Hepatocyte (in vitro differentiated cells): ENCODE results near the gene DENND1A. TPM values are rescaled to one million over a fixed set of nuclear protein-coding genes. Genes with fewer than 3 reads are reported as not detected.

Experiments used
- DNase-seq: peaks from one replicate; pipeline ENCODE4 v3.0.0-alpha.2; 2016; ENCODE audit warnings: low spot score
- H2AFZ ChIP-seq: fragments of 200-600 bp; sonication (generic); 2 replicates; pipeline ENCODE4 v1.6.0; 2016; ENCODE audit warnings: antibody characterized with exemption, mild to moderate bottlenecking
- H3K27ac ChIP-seq: fragments of 200-600 bp; sonication (generic); 2 replicates; pipeline ENCODE4 v1.5.1; 2016; ENCODE audit warnings: mild to moderate bottlenecking
- H3K27me3 ChIP-seq: fragments of 200-600 bp; sonication (generic); 2 replicates; pipeline ENCODE4 v1.6.1; 2016
- H3K36me3 ChIP-seq: fragments of 200-600 bp; sonication (generic); replicated peaks from 2 replicates; pipeline ENCODE4 v1.5.1; 2016; ENCODE audit warnings: low read depth; ENCODE audit not compliant: insufficient read depth
- H3K4me1 ChIP-seq: fragments of 200-600 bp; sonication (generic); 2 replicates; pipeline ENCODE4 v1.5.1; 2016; ENCODE audit warnings: mild to moderate bottlenecking, moderate library complexity; ENCODE audit not compliant: insufficient read depth
- H3K4me2 ChIP-seq: fragments of 200-600 bp; sonication (generic); 2 replicates; pipeline ENCODE4 v1.6.0; 2016
- H3K4me3 ChIP-seq: fragments of 200-600 bp; sonication (generic); 2 replicates; pipeline ENCODE4 v1.5.1; 2016; ENCODE audit warnings: mild to moderate bottlenecking
- H3K79me2 ChIP-seq: fragments of 200-600 bp; sonication (generic); 2 replicates; pipeline ENCODE4 v1.6.0; 2017; ENCODE audit warnings: mild to moderate bottlenecking
- H3K9me2 ChIP-seq: fragments of 200-600 bp; sonication (generic); replicated peaks from 2 replicates; pipeline ENCODE4 v1.6.0; 2017; ENCODE audit warnings: mild to moderate bottlenecking; ENCODE audit not compliant: insufficient read depth
- H3K9me3 ChIP-seq: fragments of 200-600 bp; sonication (generic); 2 replicates; pipeline ENCODE4 v1.5.1; 2016; ENCODE audit warnings: low read depth, mild to moderate bottlenecking
- H4K20me1 ChIP-seq: fragments of 200-600 bp; sonication (generic); 2 replicates; pipeline ENCODE4 v1.6.0; 2016; ENCODE audit warnings: mild to moderate bottlenecking; ENCODE audit not compliant: insufficient read depth, poor library complexity, severe bottlenecking
- EZH2 ChIP-seq: fragments of 200-600 bp; sonication (generic); IDR thresholded peaks from 2 replicates; pipeline ENCODE4 v1.6.1; 2016; ENCODE audit warnings: antibody characterized with exemption, mild to moderate bottlenecking, borderline replicate concordance
- EZH2phosphoT487 ChIP-seq: fragments of 200-600 bp; sonication (generic); IDR thresholded peaks from one replicate; pipeline ENCODE4 v1.6.1; 2018; ENCODE audit warnings: antibody characterized with exemption, mild to moderate bottlenecking, low read depth, moderate library complexity; ENCODE audit not compliant: unreplicated experiment, severe bottlenecking
- WGBS: methylation state at CpG from one replicate; pipeline ENCODE4 v1.1.6; 2016; ENCODE audit warnings: low lambda C conversion rate; ENCODE audit errors: missing lambda C conversion rate; 5-methylcytosine and 5-hydroxymethylcytosine counted together
- polyA plus RNA-seq: library from polyadenylated mRNA; unstranded; fragments of >200 nt; fragmentation: Nextera tagmentation; extraction: Ambion mirVana; gene quantifications from 2 replicates; pipeline ENCODE4 v1.2.1, GENCODE V29; 2016
- total RNA-seq: library from RNA; depleted of rRNA; stranded (reverse); fragments of >200 nt; gene quantifications from 2 replicates; pipeline ENCODE4 v1.2.3, GENCODE V29; 2014
- TF ChIP-seq, protein P1 (sequence below): fragments of 200-600 bp; sonication (generic); IDR thresholded peaks from 2 replicates; pipeline ENCODE4 v1.5.1; 2016; ENCODE audit warnings: antibody characterized with exemption, mild to moderate bottlenecking; ENCODE audit not compliant: poor library complexity

DENND1A gene
- total and polyA plus RNA-seq, 2 experiments from 2014 or later: 24.0 to 28.9 TPM

DNA sequence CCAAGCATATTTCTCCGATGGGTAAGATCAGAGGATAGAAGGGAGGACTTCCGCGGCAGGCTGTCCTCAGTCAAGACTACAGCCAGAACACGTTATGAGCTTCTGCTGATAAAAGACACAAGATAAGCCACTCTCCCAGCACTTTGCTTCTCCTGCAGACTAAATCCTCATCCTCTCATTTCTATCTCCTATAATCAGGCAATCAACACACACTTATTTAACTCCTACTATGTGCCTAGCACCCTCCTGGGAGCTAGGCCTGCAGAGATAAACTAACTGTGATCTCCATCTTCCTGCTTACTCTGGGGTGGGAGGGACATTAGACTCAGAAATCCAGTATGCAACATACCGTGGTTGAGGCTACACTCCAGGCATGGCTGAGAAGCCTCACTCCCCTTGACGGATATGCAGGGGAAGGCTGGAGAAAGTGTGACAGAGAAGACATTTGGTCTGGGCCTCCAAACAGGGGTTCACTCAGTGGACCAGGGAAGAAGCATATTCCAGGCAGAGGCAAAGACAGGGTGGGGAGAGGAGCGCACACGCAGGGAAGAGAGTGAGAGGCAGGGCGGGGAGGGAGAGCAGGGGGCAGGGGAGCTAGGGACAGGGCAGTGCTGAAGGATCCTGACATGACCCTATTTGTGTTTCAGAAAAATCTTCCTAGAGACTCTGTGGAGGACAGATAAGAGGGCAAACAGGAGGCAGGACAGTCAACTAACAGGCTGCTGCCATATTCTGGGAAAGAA, 274.1 kb downstream of the DENND1A start:
- 72% methylated on average over 9 of the region's 9 CpGs for WGBS

DNA sequence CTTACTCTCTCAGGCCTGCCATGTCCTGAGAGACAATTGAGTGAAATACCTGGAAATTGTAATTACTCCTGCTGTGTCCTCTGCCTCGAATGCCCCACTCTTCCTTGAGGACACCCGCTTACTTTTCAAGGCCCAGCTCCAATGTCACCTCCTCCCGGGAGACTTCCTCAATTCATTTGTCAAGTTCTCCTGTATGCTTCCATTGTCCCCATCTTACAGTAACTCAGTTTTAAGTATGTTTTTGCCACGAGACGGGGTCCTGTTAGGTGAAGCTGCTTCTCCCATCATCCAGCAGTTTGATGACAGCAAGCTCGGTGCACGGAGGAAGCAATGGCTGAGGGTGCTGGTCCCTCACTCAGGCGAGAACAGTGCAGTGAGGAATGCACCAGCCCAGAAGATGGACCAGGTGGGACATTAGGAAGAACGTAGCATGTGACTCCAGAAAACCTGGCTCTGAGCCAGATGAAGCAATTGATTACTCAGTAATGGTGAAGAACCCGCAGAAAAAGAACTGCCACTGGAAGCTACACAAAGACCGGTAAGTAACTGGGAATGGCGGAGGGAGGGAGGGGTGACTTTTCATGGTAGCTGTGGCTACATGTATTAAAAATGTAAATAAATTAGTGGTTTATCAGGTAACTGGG, 274.8 kb downstream of the DENND1A start:
- Histone ChIP-seq H2AFZ (no peak overlapping the region), H3K9me2 (no peaks in the 10 kb centered on the region), H3K4me2 (no peak overlapping the region), H3K27me3 (peaks cover 2% of the 10 kb centered on the region), H4K20me1 (no peaks in the 10 kb centered on the region), H3K9me3 (no peaks in the 10 kb centered on the region), H3K79me2 (no peaks in the 10 kb centered on the region), H3K4me1 (no peaks in the 10 kb centered on the region), H3K36me3 (no peaks in the 10 kb centered on the region), H3K27ac (no peak overlapping the region), H3K4me3 (no peak overlapping the region)
- DNase-seq: no peak
- WGBS: 88% methylated on average over 12 of the region's 12 CpGs
- TF ChIP-seq EZH2 (no peak), EZH2phosphoT487 (no peak)
- TF ChIP-seq, protein P1, sequence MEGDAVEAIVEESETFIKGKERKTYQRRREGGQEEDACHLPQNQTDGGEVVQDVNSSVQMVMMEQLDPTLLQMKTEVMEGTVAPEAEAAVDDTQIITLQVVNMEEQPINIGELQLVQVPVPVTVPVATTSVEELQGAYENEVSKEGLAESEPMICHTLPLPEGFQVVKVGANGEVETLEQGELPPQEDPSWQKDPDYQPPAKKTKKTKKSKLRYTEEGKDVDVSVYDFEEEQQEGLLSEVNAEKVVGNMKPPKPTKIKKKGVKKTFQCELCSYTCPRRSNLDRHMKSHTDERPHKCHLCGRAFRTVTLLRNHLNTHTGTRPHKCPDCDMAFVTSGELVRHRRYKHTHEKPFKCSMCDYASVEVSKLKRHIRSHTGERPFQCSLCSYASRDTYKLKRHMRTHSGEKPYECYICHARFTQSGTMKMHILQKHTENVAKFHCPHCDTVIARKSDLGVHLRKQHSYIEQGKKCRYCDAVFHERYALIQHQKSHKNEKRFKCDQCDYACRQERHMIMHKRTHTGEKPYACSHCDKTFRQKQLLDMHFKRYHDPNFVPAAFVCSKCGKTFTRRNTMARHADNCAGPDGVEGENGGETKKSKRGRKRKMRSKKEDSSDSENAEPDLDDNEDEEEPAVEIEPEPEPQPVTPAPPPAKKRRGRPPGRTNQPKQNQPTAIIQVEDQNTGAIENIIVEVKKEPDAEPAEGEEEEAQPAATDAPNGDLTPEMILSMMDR: no peak

More for the DNA sequence above, 274.1 kb downstream of the DENND1A start:
- Histone ChIP-seq H3K9me3 (no peaks in the 10 kb centered on the region), H4K20me1 (no peaks in the 10 kb centered on the region), H3K79me2 (no peaks in the 10 kb centered on the region), H3K4me3 (no peak overlapping the region), H3K4me2 (no peak overlapping the region), H3K27ac (no peak overlapping the region), H3K4me1 (no peaks in the 10 kb centered on the region), H3K9me2 (no peaks in the 10 kb centered on the region), H3K27me3 (peaks cover 4% of the 10 kb centered on the region), H2AFZ (no peak overlapping the region), H3K36me3 (no peaks in the 10 kb centered on the region)
- no peak for TF ChIP-seq EZH2
- TF ChIP-seq EZH2phosphoT487: no peak
- TF ChIP-seq, protein P1: no peak
- no peak for DNase-seq

DNA sequence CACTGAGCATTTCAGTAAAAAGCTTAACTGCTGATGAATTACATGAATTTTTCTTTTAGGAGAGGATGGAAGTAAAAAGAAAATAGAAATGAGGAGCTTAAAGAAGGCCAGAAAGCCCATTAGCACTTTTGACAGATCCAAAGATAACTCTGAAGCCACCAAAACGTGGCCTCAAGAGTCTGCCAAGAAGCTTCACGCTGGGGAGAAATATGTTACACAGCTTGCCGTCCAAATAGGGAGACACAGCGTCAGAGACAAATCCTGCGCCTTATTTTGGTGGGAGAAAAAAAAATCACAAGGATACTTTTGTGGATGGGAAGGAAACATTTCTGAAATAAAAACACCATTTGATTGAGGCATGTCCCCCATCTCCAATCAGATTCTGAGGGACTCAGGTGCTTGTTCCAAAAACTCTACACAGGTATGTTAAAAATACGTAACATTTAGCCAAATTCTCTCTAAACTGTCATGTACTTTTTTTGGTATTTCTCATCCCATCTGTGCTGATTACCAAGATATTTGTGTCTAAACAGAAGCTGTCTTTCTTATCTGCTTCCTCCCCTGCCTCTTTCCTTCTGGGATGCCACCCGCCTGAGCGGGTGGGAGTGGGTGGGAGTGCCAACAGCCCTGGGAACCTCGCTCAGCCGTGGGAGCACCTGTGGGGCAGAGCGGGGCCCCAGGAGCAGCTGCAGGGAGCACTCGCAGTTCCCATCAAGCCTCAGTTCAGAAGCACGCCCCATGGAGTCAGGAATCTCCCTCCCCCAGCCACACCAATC, 275.5 kb downstream of the DENND1A start:
- Histone ChIP-seq H3K4me2 (no peak overlapping the region), H3K79me2 (no peaks in the 10 kb centered on the region), H4K20me1 (no peaks in the 10 kb centered on the region), H3K9me3 (no peaks in the 10 kb centered on the region), H3K4me1 (no peaks in the 10 kb centered on the region), H3K27ac (no peak overlapping the region), H3K9me2 (no peaks in the 10 kb centered on the region), H3K4me3 (no peak overlapping the region), H3K27me3 (no peaks in the 10 kb centered on the region), H3K36me3 (no peaks in the 10 kb centered on the region), H2AFZ (no peak overlapping the region)
- DNase-seq: no peak
- TF ChIP-seq EZH2: no peak
- TF ChIP-seq, protein P1: no peak
- TF ChIP-seq EZH2phosphoT487: no peak
- 86% methylated on average over 13 of the region's 13 CpGs for WGBS
